Transverse colon (tissue), 4 donors: Measurements from ENCODE around the gene P2RY1. TPM values are rescaled to one million over a fixed set of nuclear protein-coding genes. Genes with fewer than 3 reads are reported as not detected.
"Not testable (repeated sequence)": the region's sequence is repeated elsewhere in the genome, so short reads cannot be mapped to it uniquely, and the experiment has no call there.

Experiments used
- DNase-seq: peaks from one replicate; pipeline ENCODE4 v3.0.0-alpha.2; 2019
- H3K27ac ChIP-seq, 4 donors: fragments of 200-600 bp; sonication (generic); 2 replicates each; pipeline ENCODE4 v1.5.1; 2016 to 2018; ENCODE audit warnings: inconsistent platforms in 4 of 4
- H3K27me3 ChIP-seq: fragments of 200-600 bp; sonication (generic); 2 replicates; pipeline ENCODE4 v1.5.1; 2017; ENCODE audit warnings: inconsistent platforms
- H3K36me3 ChIP-seq, 4 donors: fragments of 200-600 bp; sonication (generic); 2 replicates each; pipeline ENCODE4 v1.5.1; 2017 to 2019; ENCODE audit warnings: inconsistent platforms in 4 of 4
- H3K4me1 ChIP-seq, 4 donors: fragments of 200-600 bp; sonication (generic); 2 replicates each; pipeline ENCODE4 v1.5.1; 2017 to 2020; ENCODE audit warnings: inconsistent platforms in 4 of 4
- H3K4me3 ChIP-seq, 4 donors: fragments of 200-600 bp; sonication (generic); 1 replicate in 1 of 4; 2 replicates in 3 of 4; pipeline versions ENCODE4 v1.5.1 to v1.6.1; 2017 to 2019; ENCODE audit warnings: inconsistent platforms in 4 of 4
- H3K9me3 ChIP-seq, 2 donors: fragments of 200-600 bp; sonication (generic); 2 replicates each; pipeline ENCODE4 v1.5.1; 2017 to 2019; ENCODE audit warnings: inconsistent platforms in 2 of 2
- EP300 ChIP-seq: sonication (generic); formaldehyde crosslinking; IDR thresholded peaks from one replicate; pipeline ENCODE4 v1.6.1; 2017; ENCODE audit warnings: antibody characterized with exemption, low read depth
- POLR2A ChIP-seq: fragments of 450-650 bp; IDR thresholded peaks from one replicate; pipeline ENCODE4 v1.6.1; 2016; ENCODE audit warnings: antibody characterized with exemption, mild to moderate bottlenecking, moderate library complexity
- POLR2AphosphoS5 ChIP-seq, 3 donors: sonication (generic); formaldehyde crosslinking; IDR thresholded peaks; one replicate each; pipeline ENCODE4 v1.6.1; 2016; ENCODE audit warnings: antibody characterized with exemption in 3 of 3
- WGBS, 2 donors: methylation state at CpG; one replicate each; pipeline ENCODE4 v1.1.5; 2018; ENCODE audit warnings: low coverage in 1 of 2; 5-methylcytosine and 5-hydroxymethylcytosine counted together
- in situ Hi-C, 4 donors: fragments of 200-750 bp; cut with MboI; loops; one replicate each; pipeline versions ENCODE4 v1.15.0 to v1.15.1; 2017; ENCODE audit warnings: low sequenced_read_pairs in 3 of 4, low pct_ligation_motif_present in 1 of 4, low pct_unique_long_range_greater_than_20kb in 1 of 4
- intact Hi-C: fragments of 100-400 bp; cut with DNase I; formaldehyde crosslinking; loops from one replicate; pipeline ENCODE4 v1.15.1; 2023; ENCODE audit warnings: low total_unique reads
- total RNA-seq, 4 donors: library from RNA; depleted of rRNA; stranded (reverse); fragments of >200 nt; gene quantifications; one replicate each; pipeline ENCODE4 v1.1.0, GENCODE V29; 2016
- TF ChIP-seq, protein P1 (sequence below), 5 experiments: fragments of 200-600 bp in 3 of 5; fragments of 450-650 bp in 2 of 5; sonication (generic) in 3 of 5; IDR thresholded peaks; 1 replicate in 2 of 5; 2 replicates in 3 of 5; pipeline ENCODE4 v1.5.1; 2016 to 2017; ENCODE audit warnings: antibody characterized with exemption in 5 of 5, inconsistent platforms in 3 of 5, mild to moderate bottlenecking in 2 of 5, moderate library complexity in 1 of 5

The P2RY1 gene
- total RNA-seq, 4 donors from 2014 or later = 22.3 to 37.0 (median 32.7) TPM

DNA sequence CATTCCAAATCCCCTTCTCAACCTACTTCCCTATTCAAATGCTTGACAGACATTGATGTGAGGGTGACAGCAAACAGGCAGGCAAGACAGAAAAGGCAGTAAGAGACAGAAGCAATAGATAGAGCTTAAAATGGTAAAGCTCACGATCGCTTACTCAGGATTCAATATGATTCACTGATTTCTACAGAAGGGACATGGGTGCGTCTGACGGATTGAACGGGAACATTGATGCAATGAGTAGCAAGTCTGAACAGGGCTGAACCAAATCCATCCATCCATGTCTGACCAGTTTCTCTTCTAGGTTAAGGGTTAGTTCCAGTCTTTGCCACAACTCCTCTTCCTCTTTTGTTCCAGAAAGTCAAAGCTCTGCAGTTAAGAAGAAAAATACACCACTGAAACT is 35.1 kb downstream of the P2RY1 start:
- Histone ChIP-seq H3K27ac (no peak overlapping the region), H3K9me3 (no peaks in the 10 kb centered on the region), H3K4me1 (no peaks in the 10 kb centered on the region), H3K4me3 (no peak overlapping the region), H3K36me3 (no peaks in the 10 kb centered on the region), H3K27me3 (no peaks in the 10 kb centered on the region)
- no peak for DNase-seq
- intact Hi-C loops = loop anchor here (10.0 kb wide), 1 partner anchor 365 kb away; no protein-coding TSS in a partner anchor
- TF ChIP-seq POLR2AphosphoS5 (IDR thresholded peaks at IDR 0.05) = no peak
- TF ChIP-seq, protein P1, sequence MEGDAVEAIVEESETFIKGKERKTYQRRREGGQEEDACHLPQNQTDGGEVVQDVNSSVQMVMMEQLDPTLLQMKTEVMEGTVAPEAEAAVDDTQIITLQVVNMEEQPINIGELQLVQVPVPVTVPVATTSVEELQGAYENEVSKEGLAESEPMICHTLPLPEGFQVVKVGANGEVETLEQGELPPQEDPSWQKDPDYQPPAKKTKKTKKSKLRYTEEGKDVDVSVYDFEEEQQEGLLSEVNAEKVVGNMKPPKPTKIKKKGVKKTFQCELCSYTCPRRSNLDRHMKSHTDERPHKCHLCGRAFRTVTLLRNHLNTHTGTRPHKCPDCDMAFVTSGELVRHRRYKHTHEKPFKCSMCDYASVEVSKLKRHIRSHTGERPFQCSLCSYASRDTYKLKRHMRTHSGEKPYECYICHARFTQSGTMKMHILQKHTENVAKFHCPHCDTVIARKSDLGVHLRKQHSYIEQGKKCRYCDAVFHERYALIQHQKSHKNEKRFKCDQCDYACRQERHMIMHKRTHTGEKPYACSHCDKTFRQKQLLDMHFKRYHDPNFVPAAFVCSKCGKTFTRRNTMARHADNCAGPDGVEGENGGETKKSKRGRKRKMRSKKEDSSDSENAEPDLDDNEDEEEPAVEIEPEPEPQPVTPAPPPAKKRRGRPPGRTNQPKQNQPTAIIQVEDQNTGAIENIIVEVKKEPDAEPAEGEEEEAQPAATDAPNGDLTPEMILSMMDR (IDR thresholded peaks at IDR 0.05) = no peak
- no peak for TF ChIP-seq POLR2A
- TF ChIP-seq EP300 = no peak
- in situ Hi-C loops = no loop called here
- WGBS, 2 donors = 90% methylated on average over 5 of the region's 5 CpGs; no CpG with 5 or more reads in 1 of the 2 donors

DNA sequence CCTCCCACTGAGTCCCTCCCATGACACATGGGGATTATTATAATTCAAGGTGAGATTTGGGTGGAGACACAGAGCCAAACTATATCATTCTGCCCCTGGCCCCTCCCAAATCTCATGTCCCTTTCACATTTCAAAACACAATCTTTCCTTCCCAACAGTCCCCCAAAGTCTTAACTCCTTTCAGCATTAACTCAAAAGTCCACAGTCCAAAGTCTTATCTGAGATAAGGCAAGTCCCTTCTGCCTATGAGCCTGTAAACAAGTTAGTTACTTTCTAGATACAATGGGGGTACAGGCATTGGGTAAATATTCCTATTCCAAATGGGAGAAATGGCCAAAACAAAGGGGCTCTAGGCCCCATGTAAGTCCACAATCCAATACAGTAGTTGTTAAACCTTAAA is 38.4 kb downstream of the P2RY1 start:
- DNase-seq, H3K27ac ChIP-seq, H3K4me3 ChIP-seq, H3K36me3 ChIP-seq, in situ Hi-C loops, H3K27me3 ChIP-seq, H3K4me1 ChIP-seq, H3K9me3 ChIP-seq: not testable (repeated sequence)
- intact Hi-C loops = loop anchor here (10.0 kb wide), 1 partner anchor 369 kb away; no protein-coding TSS in a partner anchor

- in situ Hi-C loops (no loop called here), intact Hi-C loops (loop anchor here (10.0 kb wide), 1 partner anchor 370 kb away; no protein-coding TSS in a partner anchor)
- no peaks in the 10 kb centered on the region for H3K9me3 ChIP-seq
- no peak overlapping the region for H3K4me3 ChIP-seq
- no peak for DNase-seq
- H3K27me3 ChIP-seq = no peaks in the 10 kb centered on the region
- H3K27ac ChIP-seq = no peak overlapping the region
- no peaks in the 10 kb centered on the region for H3K36me3 ChIP-seq
- H3K4me1 ChIP-seq = no peaks in the 10 kb centered on the region
- no peak for TF ChIP-seq POLR2A
- no peak for TF ChIP-seq POLR2AphosphoS5 (IDR thresholded peaks at IDR 0.05)
- TF ChIP-seq EP300 = no peak
- TF ChIP-seq, protein P1 (IDR thresholded peaks at IDR 0.05) = no peak
Observed at GRCh38 chr3:152874896-152875749, 40.2 kb downstream of the P2RY1 start.

GRCh38 chr3:152879130-152879789 is 44.3 kb downstream of the P2RY1 start:
- Histone ChIP-seq H3K4me3 (no peak overlapping the region), H3K9me3 (no peaks in the 10 kb centered on the region), H3K36me3 (no peaks in the 10 kb centered on the region), H3K4me1 (no peaks in the 10 kb centered on the region), H3K27me3 (no peaks in the 10 kb centered on the region), H3K27ac (no peak overlapping the region)
- WGBS, 2 donors = 81 to 85% methylated on average over 5 to 8 of the region's 8 CpGs
- intact Hi-C loops = loop anchor here (10.0 kb wide), 1 partner anchor 374 kb away; no protein-coding TSS in a partner anchor
- TF ChIP-seq POLR2AphosphoS5 (IDR thresholded peaks at IDR 0.05) = no peak
- TF ChIP-seq, protein P1 (IDR thresholded peaks at IDR 0.05) = no peak
- no peak for TF ChIP-seq POLR2A
- no peak for TF ChIP-seq EP300
- in situ Hi-C loops = no loop called here
- no peak for DNase-seq
